GM18951 (cell line): ENCODE data around the gene RAP1B.
A peak's percentile ranks its signal among the peaks of the same experiment; 100 is the strongest.

Experiments used
- POLR2A ChIP-seq: IDR thresholded peaks from 4 replicates; pipeline ENCODE4 v1.6.1; 2011; ENCODE audit warnings: mild to moderate bottlenecking; ENCODE audit not compliant: insufficient read length, insufficient read depth; ENCODE audit errors: extremely low read depth
- in situ Hi-C: fragments of 300-500 bp; cut with MboI; formaldehyde crosslinking; loops from one replicate; pipeline ENCODE4 v1.12.0; 2022; ENCODE audit warnings: low sequenced_read_pairs, mixed read lengths, inconsistent platforms; ENCODE audit not compliant: unreplicated experiment

RAP1B gene

GRCh38 chr12:68610370-68611093 lies at the start of gene RAP1B:
TSS of gene RAP1B (plus strand) at chr12:68610899. CDS start at chr12:68648725, 37,826 bp downstream.
- TF ChIP-seq POLR2A = peak; percentile 95
- in situ Hi-C loops = no loop called here

GRCh38 chr12:68561830-68562229 lies 48.9 kb upstream of the RAP1B start:
- in situ Hi-C loops = no loop called here
- no peak for TF ChIP-seq POLR2A

- in situ Hi-C loops = no loop called here
- TF ChIP-seq POLR2A = no peak
Observed at GRCh38 chr12:68564166-68564565, 46.5 kb upstream of the RAP1B start.

GRCh38 chr12:68565391-68565903 lies 45.3 kb upstream of the RAP1B start:
- no peak for TF ChIP-seq POLR2A
- in situ Hi-C loops = no loop called here

GRCh38 chr12:68568922-68569569 lies 41.7 kb upstream of the RAP1B start:
- in situ Hi-C loops = no loop called here
- no peak for TF ChIP-seq POLR2A

GRCh38 chr12:68572661-68573060 lies 38.0 kb upstream of the RAP1B start:
- TF ChIP-seq POLR2A = no peak
- in situ Hi-C loops = no loop called here

- in situ Hi-C loops = no loop called here
- TF ChIP-seq POLR2A = no peak
Observed at GRCh38 chr12:68573406-68573805, 37.3 kb upstream of the RAP1B start.

GRCh38 chr12:68577949-68578348 lies 32.8 kb upstream of the RAP1B start:
- TF ChIP-seq POLR2A = no peak
- in situ Hi-C loops = no loop called here

- no peak for TF ChIP-seq POLR2A
- in situ Hi-C loops = no loop called here
Observed at GRCh38 chr12:68578765-68579164, 31.9 kb upstream of the RAP1B start.

GRCh38 chr12:68579254-68579653 lies 31.4 kb upstream of the RAP1B start:
- TF ChIP-seq POLR2A = no peak
- in situ Hi-C loops = no loop called here

- in situ Hi-C loops = no loop called here
- no peak for TF ChIP-seq POLR2A
Observed at GRCh38 chr12:68580911-68581310, 29.8 kb upstream of the RAP1B start.

- no peak for TF ChIP-seq POLR2A
- in situ Hi-C loops = no loop called here
Observed at GRCh38 chr12:68581926-68582325, 28.8 kb upstream of the RAP1B start.

- in situ Hi-C loops = no loop called here
- TF ChIP-seq POLR2A = no peak
Observed at GRCh38 chr12:68585966-68586365, 24.7 kb upstream of the RAP1B start.

- TF ChIP-seq POLR2A = no peak
- in situ Hi-C loops = no loop called here
Observed at GRCh38 chr12:68587448-68587873, 23.2 kb upstream of the RAP1B start.

GRCh38 chr12:68589194-68589593 lies 21.5 kb upstream of the RAP1B start:
- in situ Hi-C loops = no loop called here
- TF ChIP-seq POLR2A = no peak
